ENCODE results near the gene SUCLA2. TPM values are rescaled to one million over a fixed set of nuclear protein-coding genes. Genes with fewer than 3 reads are reported as not detected.

SUCLA2 gene
- 38.3 and 41.6 TPM in 2 replicates for total RNA-seq

DNA sequence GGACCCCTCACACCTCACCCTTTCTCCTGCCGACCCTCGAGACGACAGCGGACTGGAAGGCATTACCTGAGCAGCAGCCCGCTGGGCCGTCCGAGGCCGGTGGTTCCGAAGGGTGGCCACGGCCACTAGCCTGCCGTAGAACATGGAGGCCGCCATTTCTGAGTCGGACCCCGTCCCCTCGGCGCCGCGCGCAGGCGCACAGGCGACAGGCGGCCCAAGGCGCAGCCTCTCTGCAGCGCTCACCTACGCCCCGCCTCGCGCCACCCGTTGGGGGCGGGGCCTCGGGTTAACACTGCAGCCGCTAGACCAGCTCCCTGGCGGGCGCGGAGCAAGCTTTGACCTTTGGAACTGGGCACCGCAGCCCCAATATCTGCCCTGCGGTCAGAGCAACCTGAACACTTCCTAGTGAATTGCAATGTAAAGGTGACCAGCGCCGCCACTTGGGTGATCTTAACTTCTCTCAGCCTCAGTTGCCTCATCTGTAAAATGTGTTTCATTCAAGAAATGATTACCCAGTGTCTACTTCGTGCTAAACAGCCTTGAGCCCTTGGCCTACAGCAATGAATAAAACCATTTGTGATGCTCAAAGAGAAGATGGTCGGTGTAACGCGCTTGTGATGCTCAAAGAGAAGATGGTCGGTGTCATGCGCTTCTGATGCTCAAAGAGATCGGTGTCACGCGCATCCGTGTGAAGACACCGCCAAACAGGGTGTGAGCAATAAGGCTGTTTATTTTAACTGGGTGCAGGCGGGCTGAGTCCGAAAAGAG lies at the start of gene SUCLA2:
Gene SUCLA2 (minus strand): TSS at position 160 of the 768 bp plus-strand sequence. CDS start 4 bp downstream, at position 156.
- intact Hi-C loops (cut with micrococcal nuclease): loop anchor here (1.0 to 5.0 kb wide), 5 partner anchors 36 to 1204 kb away; partner anchors contain the start of genes ESD, ITM2B, MED4 and NUDT15

DNA sequence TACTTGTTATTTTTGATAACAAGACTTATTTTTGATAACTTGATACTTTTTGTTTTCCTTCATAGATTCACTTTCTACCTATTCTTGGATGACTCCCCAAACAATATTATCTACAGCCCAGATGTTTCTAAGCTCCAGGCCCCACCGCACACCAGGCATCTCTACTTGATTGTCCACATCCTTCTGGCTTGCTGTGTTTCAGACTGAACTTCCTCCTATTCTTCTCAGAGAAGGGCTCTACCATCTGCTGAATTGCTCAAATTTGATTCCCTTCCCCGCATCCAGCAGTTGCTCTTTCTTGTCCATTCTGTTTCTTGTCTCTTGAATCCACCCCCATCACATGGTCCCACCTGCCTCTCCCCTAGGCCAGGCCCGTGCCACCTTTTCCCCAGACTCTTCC lies 49.5 kb upstream of the SUCLA2 start:
- intact Hi-C loops (cut with micrococcal nuclease): no loop called here

DNA sequence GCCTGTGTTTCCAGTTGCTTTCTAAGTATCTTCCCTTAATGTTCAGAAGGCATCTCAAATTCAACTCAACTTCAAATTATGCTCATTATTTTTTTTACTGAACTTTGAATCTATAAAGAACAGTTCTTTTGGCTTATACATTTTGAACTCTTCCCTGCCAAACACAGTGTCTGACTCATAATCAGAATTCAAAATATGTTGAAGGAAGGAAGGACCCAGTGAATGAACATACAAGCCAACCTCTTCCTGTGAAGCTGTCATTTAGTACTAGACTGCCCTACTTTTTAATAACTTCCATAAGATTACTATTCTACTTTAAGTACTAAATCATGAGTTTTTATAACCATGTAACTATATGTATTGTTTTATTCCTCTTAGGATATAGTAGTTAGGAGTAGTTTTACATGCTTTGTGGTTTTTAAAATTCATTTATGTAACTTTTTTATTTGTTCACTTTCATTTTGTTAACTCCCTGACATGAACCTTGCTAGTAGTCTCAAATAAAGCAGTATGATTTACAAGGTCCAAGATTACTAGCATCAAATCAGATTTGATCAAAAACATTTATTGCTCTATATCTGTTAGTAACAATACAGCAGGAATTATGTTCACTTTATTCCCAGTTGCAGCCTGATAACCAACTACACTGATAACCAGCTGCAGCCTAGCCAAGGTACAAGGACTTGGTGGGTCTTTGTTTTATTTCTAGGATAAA lies 42.9 kb upstream of the SUCLA2 start:
- intact Hi-C loops (cut with micrococcal nuclease): no loop called here

DNA sequence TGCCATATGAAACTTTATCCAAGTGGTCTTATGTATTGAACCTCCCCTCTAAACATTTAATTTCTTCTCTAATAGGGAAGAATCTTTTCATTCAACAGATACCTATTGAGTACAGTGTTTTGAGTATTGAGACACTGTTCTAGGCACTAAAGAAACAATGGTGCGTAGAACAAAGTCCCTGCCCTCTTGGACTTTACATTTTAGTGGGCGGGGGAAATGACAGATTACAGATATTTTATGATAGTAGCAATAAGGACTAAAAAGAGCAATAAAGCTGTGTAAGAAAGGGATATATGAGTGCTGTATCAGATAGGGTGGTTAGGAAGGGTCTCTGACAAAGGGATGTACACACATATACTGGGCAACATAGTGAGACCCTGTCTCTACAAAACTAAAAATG lies 41.8 kb upstream of the SUCLA2 start:
- intact Hi-C loops (cut with micrococcal nuclease): no loop called here

DNA sequence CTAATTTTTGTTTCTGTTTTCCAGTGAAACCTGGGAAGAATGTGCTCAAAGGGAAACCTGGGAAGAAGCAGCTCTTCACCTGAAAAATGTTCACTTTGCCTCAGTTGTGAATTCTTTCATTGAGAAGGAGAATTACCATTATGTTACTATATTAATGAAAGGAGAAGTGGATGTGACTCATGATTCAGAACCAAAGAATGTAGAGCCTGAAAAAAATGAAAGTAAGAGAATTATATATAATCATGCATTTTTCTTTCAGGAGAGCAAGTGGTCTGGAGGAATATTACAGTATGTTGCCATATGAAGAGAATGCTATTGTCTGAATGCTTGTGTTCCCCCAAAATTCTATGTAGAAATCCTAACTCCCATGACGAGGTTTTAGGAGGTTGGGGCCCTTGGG lies 39.8 kb upstream of the SUCLA2 start:
- intact Hi-C loops (cut with micrococcal nuclease): no loop called here

DNA sequence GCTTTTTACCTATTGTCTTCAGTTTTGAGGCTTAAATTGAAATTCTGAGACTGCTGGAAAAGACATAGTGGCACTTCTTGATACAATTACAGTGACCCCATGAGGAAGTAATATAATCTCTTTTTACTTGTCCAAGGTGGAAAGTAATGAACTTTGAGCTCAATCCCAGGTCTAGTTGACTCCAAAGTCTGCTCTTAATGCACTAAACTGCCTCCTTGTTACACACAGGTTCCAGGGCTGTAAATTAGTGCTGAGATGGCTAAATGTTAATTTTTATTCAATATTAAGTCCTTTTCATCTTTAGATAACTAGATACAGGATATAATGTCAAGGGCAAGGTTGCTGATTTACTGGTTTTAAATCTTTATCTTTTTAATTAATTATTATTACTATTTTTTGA lies 39.0 kb upstream of the SUCLA2 start:
- intact Hi-C loops (cut with micrococcal nuclease): no loop called here

DNA sequence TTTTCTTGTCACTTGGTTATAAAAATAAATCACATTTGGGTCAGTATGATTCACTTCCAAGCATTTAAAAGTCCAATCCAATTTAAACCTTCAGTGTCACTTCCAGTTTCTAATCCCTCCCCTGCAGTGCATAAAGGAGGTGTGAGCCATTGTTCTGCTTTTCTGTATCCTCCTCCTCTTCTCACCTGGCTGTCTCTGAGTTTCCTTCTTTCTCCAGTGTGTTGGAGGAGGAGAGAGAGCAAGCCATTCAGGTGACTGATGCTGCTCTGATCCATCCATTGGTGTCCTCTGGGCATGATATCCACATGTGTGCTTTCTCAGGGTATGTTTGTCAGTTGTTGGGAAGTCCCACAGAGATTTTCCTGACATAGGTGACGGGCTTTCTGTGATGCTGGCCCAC lies 37.7 kb upstream of the SUCLA2 start:
- intact Hi-C loops (cut with micrococcal nuclease): loop anchor here (1.0 to 5.0 kb wide), 3 partner anchors 364 to 1406 kb away; partner anchors contain the start of genes CAB39L and SETDB2

DNA sequence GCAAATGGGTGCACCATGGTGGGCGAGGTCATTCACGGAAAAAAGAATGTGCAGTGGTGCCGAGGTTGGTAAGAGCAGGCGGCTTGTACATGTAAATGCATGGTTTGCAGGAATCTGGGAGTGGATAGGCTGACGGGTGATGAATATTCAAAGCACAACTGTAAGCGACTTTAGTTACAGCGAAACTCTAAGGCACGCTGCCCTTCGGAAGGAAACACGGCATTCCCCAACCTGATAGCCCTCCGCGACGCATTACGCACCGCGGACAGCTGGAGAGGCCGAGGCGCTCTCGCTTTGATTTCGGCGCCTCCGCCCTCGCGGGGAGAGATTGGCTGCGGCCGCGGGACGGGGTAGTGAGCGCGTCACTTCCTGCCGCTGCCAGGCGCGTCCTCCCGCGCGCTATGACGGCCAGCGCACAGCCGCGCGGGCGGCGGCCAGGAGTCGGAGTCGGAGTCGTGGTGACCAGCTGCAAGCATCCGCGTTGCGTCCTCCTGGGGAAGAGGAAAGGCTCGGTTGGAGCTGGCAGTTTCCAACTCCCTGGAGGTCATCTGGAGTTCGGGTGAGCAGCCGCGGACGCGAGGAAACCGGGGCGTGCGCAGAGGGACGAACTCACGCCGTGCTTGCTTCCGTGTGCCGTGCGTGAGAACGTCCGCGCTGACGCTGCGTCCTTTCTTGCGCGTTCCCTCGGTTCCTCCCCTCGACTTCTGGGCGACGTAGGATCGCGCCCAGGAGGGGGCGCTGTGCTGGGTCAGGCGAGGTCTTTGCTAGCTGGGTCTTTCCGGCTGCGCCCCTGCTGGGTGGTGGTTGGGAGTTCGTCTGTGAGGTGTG lies 36.5 kb upstream of the SUCLA2 start, which contains the start of gene NUDT15:
Gene NUDT15 (plus strand): TSS at position 381 of the 828 bp plus-strand sequence. CDS start 21 bp downstream, at position 402.
- intact Hi-C loops (cut with micrococcal nuclease): loop anchor here (1.0 to 5.0 kb wide), 8 partner anchors 36 to 1407 kb away; partner anchors contain the start of genes CAB39L, ITM2B, MED4 and RB1

DNA sequence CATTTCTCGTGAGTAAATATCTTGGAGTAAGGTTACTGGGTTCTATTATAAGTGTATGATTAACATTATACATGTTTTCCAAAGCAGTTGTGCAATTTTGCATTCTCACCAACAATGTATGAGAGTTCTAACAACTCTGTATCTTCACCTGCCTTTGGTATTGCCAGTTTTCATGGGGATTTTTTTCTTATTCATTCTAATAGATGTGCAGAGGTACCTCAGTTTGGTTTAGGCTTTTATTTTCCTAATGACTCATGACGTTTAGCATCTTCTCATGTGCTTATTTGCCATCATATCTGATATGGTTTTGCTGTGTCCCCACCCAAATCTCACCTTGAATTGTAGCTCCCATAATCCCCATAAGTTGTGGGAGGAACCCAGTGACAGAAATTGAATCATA lies 28.8 kb upstream of the SUCLA2 start:
- intact Hi-C loops (cut with micrococcal nuclease): no loop called here

DNA sequence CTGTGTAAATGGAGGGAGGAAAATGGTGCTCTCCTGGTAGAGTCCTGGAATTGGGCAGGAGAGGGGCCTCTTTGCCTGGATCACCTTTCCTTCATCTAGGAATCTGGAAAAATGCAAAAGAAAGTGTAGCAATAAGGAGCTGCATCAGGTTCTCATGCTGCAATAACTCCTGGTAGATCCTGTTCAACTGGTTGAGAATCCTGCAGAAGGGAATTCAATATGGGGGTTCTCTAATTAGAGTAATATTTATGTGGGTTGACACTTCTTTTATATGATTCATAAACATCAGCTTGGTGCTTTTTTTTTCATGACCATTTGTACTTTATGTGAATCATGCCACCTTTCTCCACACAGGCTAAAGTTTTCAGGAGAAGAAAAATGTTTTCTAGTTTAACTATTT lies 27.0 kb upstream of the SUCLA2 start:
- intact Hi-C loops (cut with micrococcal nuclease): no loop called here

DNA sequence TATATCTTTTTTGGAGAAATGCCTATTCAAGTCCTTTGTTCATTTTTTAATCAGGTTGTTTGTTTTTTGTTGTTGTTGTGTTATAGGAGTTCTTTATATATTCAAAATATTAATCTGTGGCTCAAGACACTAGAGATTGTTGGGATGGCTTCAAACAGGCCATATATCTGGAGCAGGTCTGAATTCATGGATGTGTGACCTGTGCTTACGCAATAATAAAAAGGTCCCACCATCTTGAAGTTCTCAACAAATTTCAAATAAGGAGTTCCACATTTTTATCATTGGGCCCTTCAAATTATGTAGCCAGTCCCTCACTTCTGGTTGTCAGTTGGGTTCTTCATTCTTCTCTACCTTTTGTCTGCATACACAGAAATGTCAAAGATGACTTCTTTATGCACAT lies 18.7 kb upstream of the SUCLA2 start:
- intact Hi-C loops (cut with micrococcal nuclease): no loop called here

DNA sequence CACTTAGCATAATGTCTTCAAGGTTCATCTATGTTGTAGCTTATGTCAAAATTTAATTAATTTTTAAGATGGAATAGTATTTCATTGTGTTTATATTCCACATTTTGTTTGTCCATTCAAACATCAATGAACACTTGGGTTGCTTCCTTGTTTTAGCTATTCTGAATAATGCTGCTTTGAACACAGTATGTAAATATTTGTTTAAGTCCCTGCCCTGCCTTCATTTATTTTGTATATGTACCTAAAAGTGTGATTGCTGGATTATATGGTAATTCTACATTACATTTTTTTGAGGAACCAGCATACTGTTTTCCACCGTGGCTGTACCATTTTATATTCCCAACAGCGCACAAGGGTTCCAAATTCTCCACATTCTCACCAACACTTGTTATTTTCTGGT lies 17.6 kb upstream of the SUCLA2 start:
- intact Hi-C loops (cut with micrococcal nuclease): no loop called here

DNA sequence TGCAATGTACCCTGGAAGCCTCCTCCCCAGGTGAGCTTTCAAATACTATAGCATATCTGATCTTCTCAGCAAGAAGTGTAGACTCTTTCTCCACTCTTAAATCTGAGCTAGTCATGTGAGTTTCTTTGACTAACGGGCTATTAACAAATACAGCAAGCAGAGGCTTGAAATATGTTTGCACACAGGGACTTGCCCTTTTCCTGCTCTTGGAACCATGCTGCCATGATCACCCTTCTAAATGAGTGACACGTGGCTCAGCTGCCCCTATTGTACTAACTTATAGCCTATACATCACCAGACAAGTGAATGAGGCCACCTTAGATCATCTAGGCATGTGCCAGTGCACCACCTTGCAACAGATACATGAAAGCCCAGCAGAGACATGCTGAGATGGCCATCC lies 13.3 kb upstream of the SUCLA2 start:
- intact Hi-C loops (cut with micrococcal nuclease): no loop called here

DNA sequence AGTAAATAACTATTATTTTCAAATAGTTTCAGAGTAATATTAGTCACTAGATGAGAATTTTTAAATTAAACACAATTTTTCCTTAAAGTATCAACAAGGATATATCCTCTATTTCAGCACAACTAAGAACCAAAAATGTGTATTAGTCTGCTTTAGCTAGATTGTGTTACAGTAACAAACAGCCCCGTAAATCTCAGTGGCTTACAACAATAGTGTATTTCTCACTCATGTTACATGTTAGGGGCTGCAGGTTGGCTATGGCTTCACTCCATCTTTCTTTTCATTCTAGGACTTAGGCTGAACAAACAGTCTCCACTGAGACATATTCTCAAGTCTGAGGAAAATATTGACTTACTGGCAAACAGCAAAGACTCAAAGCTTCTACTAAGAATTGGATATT lies 11.6 kb upstream of the SUCLA2 start:
- intact Hi-C loops (cut with micrococcal nuclease): no loop called here

DNA sequence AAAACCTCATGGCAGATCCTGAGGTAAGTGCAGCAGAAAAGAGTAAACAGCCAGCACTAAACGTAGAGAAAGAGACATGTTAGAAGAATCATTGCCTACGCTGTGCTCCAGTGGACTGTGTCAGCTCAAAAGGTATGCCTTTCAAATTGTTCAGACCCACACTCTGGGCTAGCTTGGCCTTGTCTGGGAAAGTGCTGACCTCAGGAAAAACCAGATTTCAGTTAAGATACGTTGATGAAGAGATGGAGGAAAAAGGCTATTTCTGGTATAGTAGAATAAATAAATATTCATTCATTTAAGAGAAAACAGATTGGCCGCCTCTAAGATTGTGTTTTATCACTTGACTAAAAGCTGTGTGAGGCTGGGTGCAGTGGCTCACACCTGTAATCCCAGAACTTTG lies 9.6 kb upstream of the SUCLA2 start:
- intact Hi-C loops (cut with micrococcal nuclease): no loop called here

DNA sequence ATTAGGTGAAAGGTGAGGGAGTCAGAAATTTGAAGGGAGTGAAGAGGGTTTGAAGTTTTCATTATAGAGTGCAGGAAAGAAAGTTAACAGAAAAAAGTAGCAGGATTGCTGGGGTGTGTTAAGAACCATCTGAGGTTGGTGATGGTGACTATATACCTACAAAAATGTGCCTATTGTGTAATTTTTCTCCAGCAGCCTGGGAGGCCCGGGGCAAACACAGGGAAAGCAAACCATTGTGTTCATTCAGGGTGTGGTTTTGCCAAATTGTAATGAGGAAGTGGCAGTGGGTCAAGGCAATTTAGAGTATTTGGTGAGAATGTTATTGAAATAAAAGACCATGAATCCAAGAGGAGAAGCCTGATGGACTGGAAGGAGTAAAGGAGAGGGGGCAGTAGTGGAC lies 8.2 kb upstream of the SUCLA2 start:
- intact Hi-C loops (cut with micrococcal nuclease): no loop called here

DNA sequence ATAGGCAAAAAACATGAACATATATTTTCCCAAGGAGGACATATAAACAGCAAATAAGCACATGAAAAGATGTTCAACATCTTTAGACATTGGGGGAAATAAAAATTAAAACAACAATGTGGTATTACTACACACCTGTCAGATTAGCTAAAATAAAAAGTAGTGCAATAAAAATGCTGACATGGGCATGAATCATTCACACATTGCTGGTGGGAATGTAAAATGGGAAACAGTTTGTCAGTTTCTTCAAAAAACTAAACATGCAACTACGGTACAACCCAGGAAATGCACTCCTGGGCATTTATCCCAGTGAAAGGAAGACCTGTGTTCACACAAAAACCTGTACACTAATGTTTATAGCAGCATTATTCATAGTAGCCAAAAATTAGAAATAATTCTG lies 5.3 kb upstream of the SUCLA2 start:
- intact Hi-C loops (cut with micrococcal nuclease): no loop called here

DNA sequence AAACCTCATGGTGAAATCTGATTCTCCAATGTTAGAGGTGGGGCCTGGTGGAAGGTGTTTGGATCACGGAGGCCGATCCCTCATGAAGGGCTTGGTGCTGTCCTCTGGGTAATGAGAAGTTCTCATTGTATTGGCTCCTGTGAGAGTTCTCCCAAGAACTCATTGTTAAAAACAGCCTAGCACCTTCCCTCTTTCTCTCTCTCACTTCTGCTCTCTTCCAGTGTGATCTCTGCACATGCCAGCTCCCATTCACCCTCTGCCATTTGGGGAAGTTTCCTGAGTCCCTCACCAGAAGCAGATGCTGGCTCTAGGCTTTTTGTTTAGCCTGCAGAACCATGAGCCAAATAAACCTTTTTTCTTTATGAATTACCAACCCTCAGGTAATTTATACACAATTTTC lies 3.1 kb upstream of the SUCLA2 start:
- intact Hi-C loops (cut with micrococcal nuclease): loop anchor here (5.0 kb wide), 1 partner anchor 1207 kb away; the partner anchor contains the start of gene ESD

DNA sequence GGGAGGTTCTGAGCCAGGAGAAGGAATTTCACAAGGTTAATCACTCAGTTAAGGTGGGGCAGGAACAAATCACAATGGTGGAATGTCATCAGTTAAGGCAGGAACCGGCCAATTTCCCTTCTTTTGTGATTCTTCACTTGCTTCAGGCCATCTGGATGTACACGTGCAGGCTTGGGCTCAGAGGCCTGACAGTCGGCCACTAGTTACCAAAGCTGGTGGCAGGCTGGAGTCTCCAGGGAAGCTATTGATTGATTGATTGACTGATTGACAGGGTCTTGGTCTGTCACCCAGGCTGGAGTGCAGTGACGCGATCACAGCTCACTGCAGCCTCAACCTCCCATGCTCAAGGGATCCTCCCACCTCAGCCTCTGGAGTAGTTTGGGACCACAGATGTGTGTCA lies 926 bp upstream of the SUCLA2 start:
- intact Hi-C loops (cut with micrococcal nuclease): loop anchor here (1.0 to 5.0 kb wide), 5 partner anchors 35 to 1205 kb away; partner anchors contain the start of genes ESD, ITM2B, MED4 and NUDT15

DNA sequence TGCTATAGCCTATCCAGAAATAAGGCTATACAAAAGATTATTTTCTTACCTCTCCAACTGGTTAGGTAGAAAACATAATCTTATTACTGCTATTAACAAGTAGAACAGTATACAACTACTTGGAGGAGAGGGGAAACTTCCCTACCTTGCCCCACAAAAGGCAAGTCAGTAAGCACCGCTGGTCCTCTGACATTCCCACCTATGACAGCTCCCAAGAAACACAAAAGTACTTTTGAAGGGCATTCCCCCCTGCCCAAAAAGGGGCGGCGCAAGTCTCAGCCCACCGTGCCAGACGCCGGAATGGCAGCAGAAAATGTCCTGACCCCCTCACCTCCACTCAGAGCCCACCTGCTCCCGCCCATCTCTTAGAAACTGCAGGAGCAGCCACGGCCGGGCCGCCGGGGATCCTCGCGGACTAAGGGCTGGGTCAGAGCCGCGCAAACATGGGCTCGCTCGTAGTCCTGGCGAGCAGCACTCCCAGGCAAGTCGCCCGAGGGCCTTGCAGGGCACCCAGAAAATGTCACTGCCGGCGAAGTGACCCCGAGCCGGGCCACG lies 437 bp downstream of the SUCLA2 start:
- intact Hi-C loops (cut with micrococcal nuclease): loop anchor here (1.0 to 5.0 kb wide), 5 partner anchors 37 to 1203 kb away; partner anchors contain the start of genes ESD, ITM2B, MED4 and NUDT15

DNA sequence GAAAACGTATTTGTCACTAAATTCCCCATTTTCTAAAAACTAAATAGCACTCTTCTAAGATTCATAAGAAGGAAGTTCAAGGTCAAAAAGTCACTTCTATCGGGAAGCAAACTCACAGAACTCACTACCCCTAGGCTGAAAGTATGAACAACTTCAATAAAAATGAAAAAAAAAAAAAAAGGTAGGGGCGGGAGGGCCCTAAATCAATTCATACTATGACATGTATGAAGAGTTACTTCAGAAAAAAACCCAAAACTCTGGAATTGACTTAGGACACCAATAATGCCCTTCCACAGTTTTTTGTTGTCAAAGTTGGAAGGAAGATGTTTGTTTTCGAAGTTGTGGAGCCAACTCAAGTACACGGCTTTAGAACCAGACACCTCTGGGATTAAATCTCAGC lies 1.1 kb downstream of the SUCLA2 start:
- intact Hi-C loops (cut with micrococcal nuclease): loop anchor here (5.0 kb wide), 1 partner anchor 1203 kb away; the partner anchor contains the start of gene ESD

All from T-helper 2 cell treated with Interferon-gamma antibody and Interleukin-4, amounts not matched to agents 100 ng/mL and 5 ng/mL, for 36 hours (primary cell).